Keratinocyte (primary cell): ENCODE data around the gene HHIP.

Experiments
- CTCF ChIP-seq, 3 experiments: IDR thresholded peaks in 1 of 3; conservative IDR thresholded peaks in 1 of 3; optimal IDR thresholded peaks in 1 of 3; 2 replicates in 2 of 3; 3 replicates in 1 of 3; pipeline versions ENCODE3 to v1.5.1; 2011; ENCODE audit warnings: low read length in 3 of 3, mild to moderate bottlenecking in 3 of 3, moderate library complexity in 2 of 3, control low read depth in 1 of 3, inconsistent platforms in 1 of 3; ENCODE audit not compliant: insufficient read depth in 2 of 3; ENCODE audit errors: extremely low read depth in 1 of 3
- EZH2 ChIP-seq: IDR thresholded peaks from one replicate; pipeline ENCODE4 v1.6.1; 2012; ENCODE audit warnings: inconsistent platforms, mild to moderate bottlenecking, low read length, moderate library complexity

DNA sequence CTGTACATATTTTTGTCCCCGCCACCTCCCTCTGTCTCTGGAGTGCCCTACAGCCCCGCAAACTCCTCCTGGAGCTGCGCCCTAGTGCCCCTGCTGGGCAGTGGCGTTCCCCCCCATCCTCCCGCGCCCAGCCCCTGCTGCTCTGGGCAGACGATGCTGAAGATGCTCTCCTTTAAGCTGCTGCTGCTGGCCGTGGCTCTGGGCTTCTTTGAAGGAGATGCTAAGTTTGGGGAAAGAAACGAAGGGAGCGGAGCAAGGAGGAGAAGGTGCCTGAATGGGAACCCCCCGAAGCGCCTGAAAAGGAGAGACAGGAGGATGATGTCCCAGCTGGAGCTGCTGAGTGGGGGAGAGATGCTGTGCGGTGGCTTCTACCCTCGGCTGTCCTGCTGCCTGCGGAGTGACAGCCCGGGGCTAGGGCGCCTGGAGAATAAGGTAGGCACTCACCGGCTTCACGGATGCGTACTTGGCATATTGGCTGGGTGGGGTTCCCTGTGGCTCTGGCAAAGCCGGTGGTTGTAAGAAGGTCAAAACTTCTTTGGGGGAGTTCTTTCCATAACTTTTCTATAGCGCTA lies 653 bp downstream of the HHIP start:
- TF ChIP-seq CTCF (optimal IDR thresholded peaks at IDR 0.05 in 1 of 3, IDR thresholded peaks at IDR 0.05 in 1 of 3, conservative IDR thresholded peaks at IDR 0.05 in 1 of 3; ENCODE audit: extremely low read depth in 1 of 3, insufficient read depth in 2 of 3, low read length in 3 of 3) (peak in 1 of 3 experiments; percentile 26), EZH2 (no peak)
